Activated naive CD4-positive, alpha-beta T cell treated with anti-CD3 and anti-CD28 coated beads, Interleukin-2, amount 10 ng/mL, durations not matched to agents 7 days and 5 days (primary cell): ENCODE data around the gene DCAF8.

Experiments used
- CTCF ChIA-PET: fragments of 350-600 bp; sonication (Branson Sonifier 250); formaldehyde crosslinking; loops from one replicate; lab custom pipeline; 2021; ENCODE audit warnings: antibody characterized with exemption; lab: Charles Lee
- DNase-seq: peaks from one replicate; pipeline ENCODE4 v3.0.0-alpha.2; 2020
- H3K27ac Mint-ChIP-seq: one replicate; pipeline ENCODE4 v1.8.0; 2021; ENCODE audit warnings: mild to moderate bottlenecking, moderate library complexity, mixed read lengths
- H3K27me3 Mint-ChIP-seq: one replicate; pipeline ENCODE4 v1.8.0; 2021; ENCODE audit warnings: mild to moderate bottlenecking, mixed read lengths
- H3K36me3 Mint-ChIP-seq: one replicate; pipeline ENCODE4 v1.8.0; 2021; ENCODE audit warnings: mixed read lengths
- H3K4me1 Mint-ChIP-seq: one replicate; pipeline ENCODE4 v1.8.0; 2021; ENCODE audit warnings: mixed read lengths
- H3K4me3 Mint-ChIP-seq: one replicate; pipeline ENCODE4 v1.8.0; 2021; ENCODE audit warnings: mild to moderate bottlenecking, moderate library complexity, mixed read lengths
- H3K9me3 Mint-ChIP-seq: one replicate; pipeline ENCODE4 v1.8.0; 2021; ENCODE audit warnings: mixed read lengths

The DCAF8 gene

DNA sequence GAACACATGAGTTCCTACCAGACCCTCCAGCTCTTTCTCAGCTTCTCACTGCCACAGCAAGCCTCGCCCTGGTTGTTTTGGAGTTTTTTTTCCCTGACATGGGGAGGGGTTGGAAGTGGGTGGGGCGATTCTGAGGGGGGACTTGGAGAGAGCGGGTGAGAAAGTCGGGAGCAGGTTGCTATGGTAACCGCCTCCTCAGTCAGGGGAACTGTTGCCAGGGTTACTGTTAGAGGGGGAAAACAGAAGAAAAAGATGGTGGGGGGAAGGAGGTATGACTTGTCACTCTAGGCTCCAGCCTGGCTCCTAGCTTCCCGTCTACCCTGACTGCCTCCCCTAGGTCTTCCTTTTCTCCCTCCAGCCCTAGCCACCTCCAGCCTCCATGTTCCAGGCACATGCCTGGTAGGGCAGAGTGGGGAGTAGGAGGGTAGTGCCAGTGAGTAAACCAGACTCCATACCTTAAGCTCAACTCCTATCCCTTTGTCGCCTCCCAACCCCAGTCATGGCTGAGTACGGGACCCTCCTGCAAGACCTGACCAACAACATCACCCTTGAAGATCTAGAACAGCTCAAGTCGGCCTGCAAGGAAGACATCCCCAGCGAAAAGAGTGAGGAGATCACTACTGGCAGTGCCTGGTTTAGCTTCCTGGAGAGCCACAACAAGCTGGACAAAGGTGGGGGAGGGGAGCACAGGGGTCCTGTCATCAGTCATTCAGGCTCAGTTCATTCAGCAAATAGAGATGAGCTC is 51.1 kb downstream of the DCAF8 start:
- no peak for DNase-seq
- Mint-ChIP-seq H3K9me3 (no peaks in the 10 kb centered on the region), H3K27me3 (no peaks in the 10 kb centered on the region), H3K4me1 (peaks cover 14% of the 10 kb centered on the region), H3K27ac (no peak overlapping the region), H3K36me3 (peaks cover 21% of the 10 kb centered on the region), H3K4me3 (no peak overlapping the region)
- CTCF ChIA-PET, result interaction anchor here (1.0 to 1.6 kb wide), 4 partner anchors 18 to 125 kb away, joined by 3 to 5 read pairs (median 3); no protein-coding TSS in a partner anchor

DNA sequence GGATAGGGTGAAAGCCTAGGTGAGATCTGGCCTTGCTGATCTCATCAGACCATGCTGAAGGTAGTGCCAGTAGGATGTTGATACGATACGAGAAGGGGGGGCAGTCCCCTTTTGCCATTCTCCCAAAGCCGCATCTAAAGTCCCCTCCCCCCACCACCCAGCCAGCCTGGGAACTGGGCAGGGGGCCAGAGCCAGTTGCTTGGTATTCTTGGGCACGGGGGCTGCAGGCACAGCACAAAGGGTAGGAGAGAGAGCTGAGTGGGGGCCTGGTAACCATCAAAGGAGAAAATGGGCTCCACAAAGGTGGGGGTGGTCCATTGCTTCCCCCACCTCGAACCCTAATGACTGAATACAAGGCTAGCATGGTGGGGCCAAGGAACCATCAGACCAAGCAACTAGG is 51.8 kb downstream of the DCAF8 start:
- DNase-seq, result no peak
- peaks cover 15% of the 10 kb centered on the region for H3K36me3 Mint-ChIP-seq
- no peaks in the 10 kb centered on the region for H3K9me3 Mint-ChIP-seq
- H3K4me1 Mint-ChIP-seq, result peaks cover 18% of the 10 kb centered on the region
- no peaks in the 10 kb centered on the region for H3K27me3 Mint-ChIP-seq
- CTCF ChIA-PET, result interaction anchor here (0.8 to 1.2 kb wide), 3 partner anchors 41 to 149 kb away, joined by 3 read pairs; no protein-coding TSS in a partner anchor
- H3K4me3 Mint-ChIP-seq, result no peak overlapping the region
- no peak overlapping the region for H3K27ac Mint-ChIP-seq

DNA sequence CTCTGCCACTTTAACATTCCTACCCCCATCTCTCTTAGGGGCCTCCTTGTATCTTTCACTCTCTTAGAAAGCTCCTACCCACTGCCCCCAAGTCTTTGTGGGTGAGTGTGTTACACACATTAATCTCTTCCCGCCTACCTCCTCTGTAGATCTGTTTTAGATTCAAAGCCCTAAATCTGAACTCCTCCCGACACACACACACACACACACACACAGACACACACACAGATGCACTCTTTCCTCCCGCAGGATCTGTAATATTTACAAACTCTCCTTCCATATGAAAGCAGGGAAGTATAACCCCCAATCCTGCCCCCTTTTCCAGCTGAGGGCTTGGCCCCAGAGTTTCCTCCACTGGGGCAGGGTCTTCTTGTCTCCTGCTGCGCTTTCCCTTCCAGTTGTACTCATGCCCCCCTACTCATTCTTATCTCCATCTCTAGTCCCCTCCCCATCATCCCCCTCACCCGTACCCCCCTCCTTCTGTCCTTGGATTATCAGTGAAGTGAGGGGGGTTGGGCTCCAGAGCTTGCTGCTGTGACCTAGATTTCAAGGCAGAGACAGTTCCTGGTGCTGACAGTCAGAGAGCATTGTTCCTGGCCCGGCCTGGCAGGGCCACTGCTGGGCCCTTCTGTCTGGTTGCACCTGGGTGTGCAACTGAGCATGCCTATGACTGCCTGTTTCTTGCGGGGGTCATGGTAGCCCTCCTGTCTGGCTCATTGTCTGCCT is 52.9 kb downstream of the DCAF8 start:
- Mint-ChIP-seq H3K27ac (peak overlapping the region; percentile 9), H3K36me3 (peaks cover 13% of the 10 kb centered on the region), H3K4me1 (peaks cover 24% of the 10 kb centered on the region), H3K9me3 (no peaks in the 10 kb centered on the region), H3K27me3 (no peaks in the 10 kb centered on the region), H3K4me3 (no peak overlapping the region)
- CTCF ChIA-PET, result interaction anchor here (0.8 to 3.2 kb wide), 2 partner anchors 43 to 150 kb away, joined by 3 to 16 read pairs; no protein-coding TSS in a partner anchor
- no peak for DNase-seq

DNA sequence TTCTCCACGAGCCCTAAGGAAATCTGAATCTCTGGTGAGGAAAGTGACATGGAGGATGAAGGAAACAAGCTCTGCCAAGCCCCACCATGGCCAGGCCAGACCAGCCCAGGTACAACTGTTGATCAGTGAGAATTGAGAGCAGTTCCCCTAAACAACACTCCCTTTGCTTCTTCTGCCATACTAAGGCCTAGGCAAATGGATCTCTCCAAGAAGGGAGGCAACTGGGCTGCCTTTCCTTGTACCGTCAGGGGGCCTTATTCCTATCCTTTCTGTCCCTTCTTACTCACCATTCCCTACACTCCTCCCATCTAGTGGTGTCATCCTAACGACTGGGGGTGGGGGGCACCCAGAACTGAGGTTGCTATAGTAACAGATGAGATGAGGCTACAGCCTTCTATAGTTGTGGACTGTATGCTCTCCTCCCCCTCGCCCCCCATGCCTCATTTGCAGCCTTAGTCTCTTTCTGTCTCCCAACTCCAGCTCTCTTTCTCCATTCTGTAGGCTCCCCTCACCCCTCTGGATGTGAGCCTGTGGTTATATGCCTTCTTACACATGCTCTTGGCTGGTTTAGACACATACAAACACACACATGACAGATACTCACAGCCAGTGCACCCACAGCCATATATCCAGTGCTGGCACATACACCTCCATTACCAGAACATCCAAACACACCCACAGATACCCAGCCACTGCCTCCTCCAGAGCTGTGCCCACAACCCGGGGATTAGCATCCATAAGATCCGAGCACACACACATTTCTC is 53.6 kb downstream of the DCAF8 start:
- Mint-ChIP-seq H3K9me3 (no peaks in the 10 kb centered on the region), H3K36me3 (peaks cover 9% of the 10 kb centered on the region), H3K27me3 (no peaks in the 10 kb centered on the region), H3K4me3 (no peak overlapping the region), H3K4me1 (peaks cover 30% of the 10 kb centered on the region), H3K27ac (peak overlapping the region; percentile 9)
- no peak for DNase-seq
- CTCF ChIA-PET, result interaction anchor here (1.0 to 3.2 kb wide), 2 partner anchors 15 to 43 kb away, joined by 3 to 16 read pairs; no protein-coding TSS in a partner anchor

DNA sequence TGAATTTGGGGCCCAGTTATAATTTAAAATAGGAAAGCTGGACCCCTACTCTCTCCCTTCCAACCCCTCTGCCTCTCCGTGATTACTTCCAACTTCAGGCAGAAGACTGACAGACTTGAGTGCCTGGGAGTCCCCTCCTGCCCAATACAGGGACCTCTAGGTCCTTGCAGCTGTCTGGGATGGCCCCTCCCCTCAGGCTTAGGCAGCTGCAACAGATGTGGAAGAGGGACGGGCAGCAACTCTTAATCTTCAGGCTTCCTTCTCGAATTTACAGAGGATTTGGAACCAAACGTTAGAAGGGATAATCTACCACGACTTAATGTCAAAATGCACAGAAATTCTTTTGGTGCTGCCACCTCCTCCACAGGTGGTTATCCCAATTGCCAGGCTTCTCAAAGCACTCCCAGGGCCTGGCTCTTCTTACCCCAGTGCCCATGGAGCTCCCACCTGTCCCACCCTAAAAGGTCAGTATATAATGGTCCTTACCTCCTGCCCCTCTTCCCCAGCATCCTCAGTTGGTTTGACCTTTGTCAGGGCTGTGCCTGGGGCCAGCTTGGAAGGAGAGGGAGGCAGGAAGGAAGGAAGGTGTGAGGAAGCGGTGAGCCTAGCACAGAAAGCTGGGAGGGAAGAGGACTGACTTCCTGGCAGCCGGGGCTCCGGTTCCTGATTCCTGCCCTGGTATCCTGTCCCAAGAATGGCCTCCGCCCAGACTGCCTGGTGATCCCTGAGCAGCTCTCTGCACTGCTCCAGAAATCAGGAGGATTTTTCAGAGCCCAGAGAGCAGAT is 54.4 kb downstream of the DCAF8 start:
- no peak overlapping the region for H3K27ac Mint-ChIP-seq
- no peaks in the 10 kb centered on the region for H3K9me3 Mint-ChIP-seq
- no peaks in the 10 kb centered on the region for H3K27me3 Mint-ChIP-seq
- DNase-seq, result no peak
- peaks cover 30% of the 10 kb centered on the region for H3K4me1 Mint-ChIP-seq
- peaks cover 6% of the 10 kb centered on the region for H3K36me3 Mint-ChIP-seq
- CTCF ChIA-PET, result interaction anchor here (1.0 to 3.2 kb wide), 4 partner anchors 15 to 169 kb away, joined by 3 to 16 read pairs (median 6); no protein-coding TSS in a partner anchor
- no peak overlapping the region for H3K4me3 Mint-ChIP-seq

DNA sequence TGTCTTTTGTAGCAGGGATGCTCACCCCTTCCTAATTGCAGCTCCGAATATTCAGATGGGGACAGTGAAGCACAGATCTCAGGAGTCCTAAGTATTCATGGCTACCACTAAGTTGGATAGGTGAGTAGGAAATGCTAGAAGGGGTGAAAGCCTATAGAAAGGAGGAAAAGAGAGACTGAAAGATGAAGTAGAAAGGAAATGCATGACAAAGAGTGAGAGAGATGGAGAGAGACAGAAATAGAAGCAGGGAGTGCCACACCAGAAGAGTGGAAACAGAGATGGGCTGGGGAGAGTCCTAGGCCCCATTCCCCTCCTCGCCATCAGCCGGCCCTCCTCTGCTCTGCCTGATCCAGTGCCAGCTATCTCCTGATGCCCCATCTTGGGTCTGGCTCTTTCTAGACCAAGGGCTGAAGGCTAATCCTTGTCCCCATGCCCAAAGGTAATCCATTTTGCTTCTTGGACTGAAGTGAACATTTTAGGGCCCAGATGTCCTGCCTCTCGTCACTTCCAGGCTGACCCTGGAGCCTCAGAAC is 55.2 kb downstream of the DCAF8 start:
- CTCF ChIA-PET, result interaction anchor here (1.3 to 3.2 kb wide), 3 partner anchors 45 to 169 kb away, joined by 4 to 16 read pairs (median 7); no protein-coding TSS in a partner anchor
- Mint-ChIP-seq H3K4me1 (peaks cover 30% of the 10 kb centered on the region), H3K27ac (peak overlapping the region; percentile 51), H3K9me3 (no peaks in the 10 kb centered on the region), H3K27me3 (no peaks in the 10 kb centered on the region), H3K4me3 (peak overlapping the region; percentile 88), H3K36me3 (peaks cover 3% of the 10 kb centered on the region)
- DNase-seq, result no peak

DNA sequence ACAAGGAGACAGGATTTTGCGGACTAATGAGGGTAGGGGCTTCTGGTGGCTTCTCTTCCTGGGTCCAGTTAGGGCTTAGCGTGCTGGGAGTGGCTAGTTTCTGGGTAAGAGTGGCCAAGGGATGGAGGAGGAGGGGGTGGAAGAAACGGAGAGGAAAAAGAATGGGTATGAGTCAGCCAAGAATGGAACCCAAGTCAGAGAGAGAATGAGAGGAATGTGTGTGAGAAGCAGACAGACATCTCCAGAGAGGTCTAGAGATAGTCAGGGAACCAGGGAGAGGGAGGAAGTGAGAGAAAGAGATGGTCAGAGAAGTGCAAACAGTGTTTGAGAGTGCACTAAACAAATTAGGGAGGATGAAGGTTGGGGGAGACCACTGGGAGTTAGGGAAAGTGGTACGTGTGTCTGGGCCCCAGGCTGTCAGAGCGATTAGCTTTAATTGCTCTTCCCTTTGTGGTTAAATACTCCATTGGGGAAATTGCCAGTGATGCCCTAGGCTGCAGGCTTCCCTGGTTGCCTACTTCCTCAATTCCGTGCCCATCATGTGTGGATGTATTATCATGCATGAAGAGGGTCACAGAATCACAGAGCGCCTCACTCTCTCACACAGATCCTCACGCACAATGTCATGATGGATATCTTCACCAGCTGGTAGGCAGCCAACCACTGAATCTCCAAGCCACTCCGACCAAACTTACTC is 55.8 kb downstream of the DCAF8 start:
- DNase-seq, result no peak
- CTCF ChIA-PET, result interaction anchor here (0.6 to 1.8 kb wide), 4 partner anchors 14 to 170 kb away, joined by 3 to 7 read pairs (median 4); no protein-coding TSS in a partner anchor
- H3K9me3 Mint-ChIP-seq, result no peaks in the 10 kb centered on the region
- H3K27me3 Mint-ChIP-seq, result no peaks in the 10 kb centered on the region
- H3K27ac Mint-ChIP-seq, result peak overlapping the region; percentile 2
- H3K4me3 Mint-ChIP-seq, result peak overlapping the region; percentile 88
- H3K36me3 Mint-ChIP-seq, result peaks cover 3% of the 10 kb centered on the region
- H3K4me1 Mint-ChIP-seq, result peaks cover 30% of the 10 kb centered on the region

DNA sequence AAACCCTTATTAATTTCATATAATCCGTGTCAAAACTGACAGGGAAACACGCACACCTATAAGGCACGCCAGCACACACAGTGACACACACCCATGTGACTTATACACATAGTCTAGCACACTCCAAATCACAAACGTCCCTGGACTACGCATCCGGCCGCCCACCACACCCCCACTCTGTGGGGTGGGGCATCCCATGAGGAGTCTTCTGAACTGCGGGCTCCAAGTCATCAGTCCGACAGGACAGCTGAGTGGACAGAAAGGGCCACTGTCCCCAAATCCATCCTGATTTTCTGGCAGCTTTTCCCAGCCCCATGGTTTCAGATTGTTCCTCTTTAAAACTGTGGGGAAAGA is 56.3 kb downstream of the DCAF8 start:
- DNase-seq, result peak; percentile 60
- Mint-ChIP-seq H3K4me3 (peak overlapping the region; percentile 88), H3K36me3 (no peaks in the 10 kb centered on the region), H3K9me3 (no peaks in the 10 kb centered on the region), H3K27me3 (no peaks in the 10 kb centered on the region), H3K27ac (peak overlapping the region; percentile 2), H3K4me1 (peaks cover 30% of the 10 kb centered on the region)
- CTCF ChIA-PET, result interaction anchor here (0.6 to 1.8 kb wide), 3 partner anchors 14 to 171 kb away, joined by 3 to 4 read pairs (median 3); no protein-coding TSS in a partner anchor

DNA sequence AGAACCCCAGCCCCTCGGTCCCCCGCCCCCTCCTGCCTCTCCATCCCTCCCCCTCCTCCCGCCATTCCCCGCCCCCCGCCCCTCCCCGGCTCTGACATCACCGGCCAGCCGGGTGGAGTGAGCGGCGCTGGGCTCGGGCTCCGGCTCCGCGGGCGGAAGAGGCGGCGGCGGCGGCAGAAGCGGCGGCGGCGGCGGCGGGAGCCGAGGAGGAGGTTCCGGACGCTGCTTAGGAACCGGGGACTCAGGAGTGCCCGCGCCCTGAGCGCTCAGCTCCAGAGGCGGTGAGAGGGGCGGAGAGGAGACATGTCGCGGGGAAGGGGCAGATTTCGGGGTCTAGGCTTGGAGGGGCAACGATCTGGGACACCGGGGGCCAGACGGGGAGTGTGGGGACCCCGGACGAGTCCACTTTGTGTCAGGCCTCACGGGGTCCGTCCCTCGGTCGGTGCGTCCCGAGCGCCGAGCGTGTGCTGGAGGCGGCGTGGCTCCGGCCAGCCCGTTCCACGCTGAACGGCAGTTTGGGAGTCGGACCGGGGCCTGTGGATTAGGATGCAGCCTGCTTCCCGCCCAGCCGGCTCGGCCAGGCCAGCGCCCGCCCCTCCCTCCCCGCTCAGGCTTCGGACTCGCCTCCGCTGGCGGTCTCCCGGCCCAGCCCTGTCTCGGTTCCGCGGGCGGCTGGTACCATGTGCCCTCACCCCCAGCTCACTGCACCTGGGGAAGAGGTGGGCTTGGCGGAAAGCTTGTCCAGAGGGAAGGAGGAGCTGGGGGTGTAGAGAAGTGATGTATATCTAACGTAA is 56.9 kb downstream of the DCAF8 start, which contains the start of gene PEA15:
PEA15 (plus strand) TSS at position 143 of the 794 bp plus-strand sequence. CDS start 6,161 bp downstream, outside the sequence.
- Mint-ChIP-seq H3K36me3 (no peaks in the 10 kb centered on the region), H3K9me3 (no peaks in the 10 kb centered on the region), H3K4me3 (peak within 1 kb of the TSS; percentile 88), H3K4me1 (peaks cover 30% of the 10 kb centered on the region), H3K27ac (peak within 1 kb of the TSS; percentile 22), H3K27me3 (no peaks in the 10 kb centered on the region)
- DNase-seq, result peak; percentile 77
- CTCF ChIA-PET, result interaction anchor here (0.6 to 1.3 kb wide), 2 partner anchors 13 to 47 kb away, joined by 3 read pairs; no protein-coding TSS in a partner anchor

DNA sequence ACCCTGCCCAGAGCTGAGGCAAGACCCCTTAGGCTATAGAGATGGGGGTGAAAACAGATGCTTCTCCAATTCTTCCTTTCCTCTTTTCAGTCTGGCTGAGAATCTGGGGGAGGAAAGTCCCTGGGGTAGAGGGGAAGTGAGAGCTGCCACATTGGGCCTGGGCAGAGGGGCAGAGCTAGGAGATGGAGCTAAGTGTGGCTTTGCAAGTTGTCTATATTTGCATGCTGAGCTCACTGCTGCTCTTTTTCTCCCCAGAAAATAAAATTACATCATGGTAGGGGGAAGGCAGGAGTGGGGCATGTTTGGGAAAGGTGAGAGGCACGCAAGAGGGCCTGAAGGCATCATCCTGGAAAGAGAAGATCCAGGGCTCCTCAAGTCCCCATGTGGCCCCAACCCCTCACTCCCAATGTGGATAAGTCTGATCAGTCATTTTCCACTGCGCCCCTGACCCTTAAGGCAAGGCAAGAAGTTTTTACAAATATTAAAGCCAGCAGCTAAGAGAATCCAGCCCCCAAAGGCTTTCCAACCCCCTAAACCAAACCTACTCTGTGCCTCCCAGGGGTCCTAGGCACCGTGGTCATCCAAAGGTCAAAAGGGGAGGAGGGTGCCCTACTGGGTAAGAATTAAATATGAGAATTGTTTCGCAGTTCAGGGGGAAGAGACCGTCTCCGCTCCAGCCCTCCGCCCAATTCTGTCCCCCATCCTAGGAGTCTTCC is 57.7 kb downstream of the DCAF8 start:
- H3K9me3 Mint-ChIP-seq, result no peaks in the 10 kb centered on the region
- peak overlapping the region; percentile 22 for H3K27ac Mint-ChIP-seq
- H3K4me3 Mint-ChIP-seq, result peak overlapping the region; percentile 88
- no peaks in the 10 kb centered on the region for H3K27me3 Mint-ChIP-seq
- peaks cover 30% of the 10 kb centered on the region for H3K4me1 Mint-ChIP-seq
- DNase-seq, result no peak
- CTCF ChIA-PET, result interaction anchor here (1.4 to 3.3 kb wide), 2 partner anchors 25 to 48 kb away, joined by 3 to 15 read pairs; no protein-coding TSS in a partner anchor
- no peaks in the 10 kb centered on the region for H3K36me3 Mint-ChIP-seq

DNA sequence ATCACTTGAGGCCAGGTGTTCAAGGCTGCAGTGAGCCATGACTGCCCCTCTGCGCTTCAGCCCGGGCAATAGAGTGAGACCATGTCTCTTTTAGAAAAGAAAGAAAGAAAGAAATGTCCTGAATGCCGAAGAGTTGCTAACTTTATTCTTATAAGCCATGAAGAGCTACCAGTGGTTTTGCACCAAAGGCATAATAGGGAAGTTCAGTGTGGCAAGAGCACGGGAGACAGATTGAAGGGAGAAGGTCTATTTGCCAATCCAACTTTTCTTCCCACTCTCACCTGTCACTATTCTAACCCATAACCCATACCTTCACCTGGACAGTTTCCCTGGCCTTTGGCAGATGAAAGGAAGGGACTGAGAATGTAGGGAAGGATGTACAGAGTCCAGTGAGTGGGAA is 61.6 kb downstream of the DCAF8 start:
- H3K9me3 Mint-ChIP-seq, result no peaks in the 10 kb centered on the region
- no peak overlapping the region for H3K4me3 Mint-ChIP-seq
- CTCF ChIA-PET, result interaction anchor here (1.3 to 2.9 kb wide), 3 partner anchors 8 to 52 kb away, joined by 3 to 20 read pairs (median 3); partner anchors contain the start of gene CASQ1
- peaks cover 12% of the 10 kb centered on the region for H3K4me1 Mint-ChIP-seq
- H3K36me3 Mint-ChIP-seq, result no peaks in the 10 kb centered on the region
- no peaks in the 10 kb centered on the region for H3K27me3 Mint-ChIP-seq
- no peak for DNase-seq
- no peak overlapping the region for H3K27ac Mint-ChIP-seq
